C4-2B (cell line): ENCODE measurements around the gene OR10H1.

Source experiments
- ZFX ChIP-seq: fragments of 450-650 bp; IDR thresholded peaks from 2 replicates; pipeline ENCODE4 v1.6.1; 2017
- TF ChIP-seq, protein P1 (sequence below): fragments of 450-650 bp; conservative IDR thresholded peaks from 2 replicates; pipeline ENCODE4 v1.5.1; 2017; ENCODE audit warnings: mild to moderate bottlenecking

DNA sequence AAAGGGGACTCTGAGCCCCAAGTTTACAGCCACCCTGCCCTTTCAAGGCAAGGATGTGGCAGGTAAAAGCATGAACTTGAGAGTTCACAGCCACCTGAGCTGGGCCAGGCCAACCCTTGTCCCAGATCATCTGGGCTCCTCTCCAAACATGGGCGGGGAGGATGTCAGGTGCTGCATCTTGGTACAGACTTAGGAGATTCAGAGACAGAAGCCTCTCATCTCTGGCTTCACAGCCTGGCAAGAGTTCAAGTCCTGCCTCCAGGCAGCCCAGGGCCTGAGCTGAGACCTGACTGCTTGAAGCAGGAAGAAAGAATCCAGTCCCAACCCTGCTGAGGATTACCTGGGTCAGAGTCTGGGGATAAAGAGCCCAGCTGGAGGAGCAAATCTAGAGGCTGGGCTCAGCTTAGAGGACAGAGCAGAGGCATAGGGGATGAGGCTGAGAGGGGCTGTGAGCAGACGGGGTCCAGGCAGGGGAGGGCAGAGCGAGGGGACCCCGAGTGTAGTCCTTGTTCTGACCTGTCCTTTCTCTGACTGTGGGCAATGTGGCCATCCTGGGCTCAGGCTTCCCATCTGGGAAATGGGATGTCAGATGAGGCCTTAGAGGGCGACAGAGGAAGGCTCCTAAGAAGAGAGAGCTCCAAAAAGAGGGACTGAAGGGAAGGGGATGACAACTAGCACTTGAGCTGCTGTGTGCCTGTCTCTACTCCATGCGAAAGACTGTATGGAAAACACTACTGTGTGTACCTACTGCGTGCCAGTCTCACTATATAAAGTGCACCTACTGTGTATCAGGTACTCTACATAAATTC is 34.6 kb downstream of the OR10H1 start:
- TF ChIP-seq, protein P1, sequence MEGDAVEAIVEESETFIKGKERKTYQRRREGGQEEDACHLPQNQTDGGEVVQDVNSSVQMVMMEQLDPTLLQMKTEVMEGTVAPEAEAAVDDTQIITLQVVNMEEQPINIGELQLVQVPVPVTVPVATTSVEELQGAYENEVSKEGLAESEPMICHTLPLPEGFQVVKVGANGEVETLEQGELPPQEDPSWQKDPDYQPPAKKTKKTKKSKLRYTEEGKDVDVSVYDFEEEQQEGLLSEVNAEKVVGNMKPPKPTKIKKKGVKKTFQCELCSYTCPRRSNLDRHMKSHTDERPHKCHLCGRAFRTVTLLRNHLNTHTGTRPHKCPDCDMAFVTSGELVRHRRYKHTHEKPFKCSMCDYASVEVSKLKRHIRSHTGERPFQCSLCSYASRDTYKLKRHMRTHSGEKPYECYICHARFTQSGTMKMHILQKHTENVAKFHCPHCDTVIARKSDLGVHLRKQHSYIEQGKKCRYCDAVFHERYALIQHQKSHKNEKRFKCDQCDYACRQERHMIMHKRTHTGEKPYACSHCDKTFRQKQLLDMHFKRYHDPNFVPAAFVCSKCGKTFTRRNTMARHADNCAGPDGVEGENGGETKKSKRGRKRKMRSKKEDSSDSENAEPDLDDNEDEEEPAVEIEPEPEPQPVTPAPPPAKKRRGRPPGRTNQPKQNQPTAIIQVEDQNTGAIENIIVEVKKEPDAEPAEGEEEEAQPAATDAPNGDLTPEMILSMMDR, result no peak
- no peak for TF ChIP-seq ZFX
